Lung (tissue), 12 donors: ENCODE data around the gene FABP1. TPM values are rescaled to one million over a fixed set of nuclear protein-coding genes. Genes with fewer than 3 reads are reported as not detected.

ENCODE experiments used
- ATAC-seq: fragments of 200-7000 bp; cut with Tn5 transposase; one replicate; pipeline ENCODE4 v1.9.1; 2020; ENCODE audit warnings: moderate number of reproducible peaks; ENCODE audit not compliant: insufficient read depth, low FRiP score
- DNase-seq, 3 donors: peaks; one replicate each; pipeline ENCODE4 v3.0.0-alpha.2; 2013 to 2017
- H3K27ac ChIP-seq, 2 donors: one replicate each; pipeline ENCODE4 v1.5.1; 2013; ENCODE audit warnings: mild to moderate bottlenecking in 2 of 2, moderate library complexity in 2 of 2, control low read depth in 1 of 2, inconsistent platforms in 1 of 2, low read depth in 1 of 2, low read length in 1 of 2
- H3K27me3 ChIP-seq, 3 donors: one replicate each; pipeline ENCODE4 v1.5.1; 2013; ENCODE audit warnings: low read length in 2 of 3; ENCODE audit not compliant: control insufficient read depth in 3 of 3, insufficient read depth in 3 of 3
- H3K36me3 ChIP-seq, 4 donors: one replicate each; pipeline ENCODE4 v1.5.1; 2013; ENCODE audit warnings: low read length in 4 of 4, mild to moderate bottlenecking in 1 of 4, moderate library complexity in 1 of 4; ENCODE audit not compliant: control insufficient read depth in 4 of 4, insufficient read depth in 4 of 4
- H3K4me1 ChIP-seq, 5 donors: one replicate each; pipeline ENCODE4 v1.5.1; 2013; ENCODE audit warnings: low read length in 5 of 5, mild to moderate bottlenecking in 2 of 5, moderate library complexity in 1 of 5; ENCODE audit not compliant: control insufficient read depth in 5 of 5, insufficient read depth in 5 of 5
- H3K4me3 ChIP-seq: one replicate; pipeline ENCODE4 v1.5.1; 2013; ENCODE audit warnings: mild to moderate bottlenecking, control low read depth, moderate library complexity
- H3K9ac ChIP-seq, 2 donors: one replicate each; pipeline ENCODE4 v1.5.1; 2013; ENCODE audit warnings: low read length in 2 of 2, control low read depth in 1 of 2; ENCODE audit not compliant: insufficient read depth in 1 of 2
- H3K9me3 ChIP-seq, 4 donors: one replicate each; pipeline ENCODE4 v1.5.1; 2013; ENCODE audit warnings: low read length in 3 of 4, mild to moderate bottlenecking in 1 of 4, moderate library complexity in 1 of 4; ENCODE audit not compliant: control insufficient read depth in 4 of 4, insufficient read depth in 3 of 4
- CTCF ChIP-seq: IDR thresholded peaks from 2 replicates; pipeline ENCODE4 v1.5.1; 2012; ENCODE audit warnings: mild to moderate bottlenecking; ENCODE audit errors: control extremely low read depth, extremely low read depth
- WGBS, 2 donors: extraction: QIAGEN DNeasy Blood & Tissue Kit; methylation state at CpG; one replicate each; pipeline ENCODE4 v1.1.7; 2013; 5-methylcytosine and 5-hydroxymethylcytosine counted together
- polyA plus RNA-seq, 2 donors: library from polyadenylated mRNA; stranded (reverse); fragments of 200-250 nt; gene quantifications; one replicate each; pipeline ENCODE4 v1.2.1, GENCODE V29; 2013
- total RNA-seq, 2 donors: library from RNA; depleted of rRNA in 1 of 2; stranded (reverse); fragments of >200 nt in 1 of 2; gene quantifications; one replicate each; pipeline ENCODE4 v1.2.1, GENCODE V29; 2014 to 2021
- donor health status: control.
- donor health status: control.
- donor health status: Bipolar disorder and iron deficiency.
- donor health status: healthy.
- donor health status: DM: yes; HTN: yes; CAD: no.

The FABP1 gene
- total and polyA plus RNA-seq, 4 donors, result 0.14 to 1.7 (median 0.40) TPM; not detected in 1

- no peaks in the 10 kb centered on the region for H3K36me3 ChIP-seq
- no peak overlapping the region for H3K27ac ChIP-seq
- no peaks in the 10 kb centered on the region for H3K4me1 ChIP-seq
- H3K9me3 ChIP-seq, result peaks cover 0 to under 1% (median 0%) of the 10 kb centered on the region in 4 donors
- H3K4me3 ChIP-seq, result no peak overlapping the region
- 76 to 89% methylated on average over 9 of the region's 9 CpGs for WGBS, 2 donors
- no peak for DNase-seq
- H3K27me3 ChIP-seq, result peaks cover 0 to 2% (median 0%) of the 10 kb centered on the region in 3 donors
- no peak overlapping the region for H3K9ac ChIP-seq
- TF ChIP-seq CTCF, result no peak
- no peak for ATAC-seq
Observed at GRCh38 chr2:88131201-88131998, 3.5 kb upstream of the FABP1 start.

DNA sequence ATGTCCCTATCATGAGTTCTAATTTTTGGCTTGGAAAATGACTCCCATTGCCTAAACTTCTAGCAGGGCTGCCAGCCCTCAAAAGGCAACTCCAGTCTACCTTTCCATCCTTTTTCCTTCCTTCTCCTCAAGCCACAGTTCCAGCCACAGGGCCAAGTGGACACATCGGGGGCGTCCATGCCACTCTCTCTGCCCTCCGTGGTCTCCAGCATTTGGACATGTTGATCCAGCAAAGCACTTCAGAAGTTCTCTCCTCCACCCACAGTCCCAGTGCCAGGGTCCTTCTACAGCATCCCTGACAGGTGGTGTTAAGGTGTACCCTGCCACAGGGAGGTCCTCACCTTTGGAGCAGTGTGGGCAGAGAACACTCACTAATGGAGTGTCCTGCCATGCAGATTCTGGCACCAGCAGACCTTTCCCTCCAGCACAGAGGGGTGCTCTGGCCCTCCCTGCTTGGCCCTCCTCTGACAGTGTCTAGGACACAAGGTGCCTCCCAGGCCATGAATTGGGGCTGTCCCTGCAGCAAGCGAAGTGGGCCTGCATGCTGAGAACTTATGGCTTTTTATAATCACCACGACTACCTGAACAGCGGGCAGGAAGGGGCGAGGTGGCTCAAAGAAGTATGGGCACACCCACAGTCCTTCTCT lies 1.6 kb upstream of the FABP1 start:
- ATAC-seq, result no peak

GRCh38 chr2:88128654-88129312 lies 921 bp upstream of the FABP1 start:
- DNase-seq (no peak), ATAC-seq (no peak)
- Histone ChIP-seq H3K9me3 (peaks cover 0 to 5% (median 0%) of the 10 kb centered on the region in 4 donors), H3K27ac (no peak overlapping the region), H3K9ac (no peak overlapping the region), H3K4me3 (no peak overlapping the region), H3K27me3 (peaks cover 0 to 5% (median 0%) of the 10 kb centered on the region in 3 donors), H3K4me1 (no peaks in the 10 kb centered on the region), H3K36me3 (no peaks in the 10 kb centered on the region)
- TF ChIP-seq CTCF, result no peak
- WGBS, 2 donors, result 95% methylated on average over 7 of the region's 7 CpGs

More for the DNA sequence above, 1.6 kb upstream of the FABP1 start:
- H3K4me1 ChIP-seq, result no peaks in the 10 kb centered on the region
- no peak for TF ChIP-seq CTCF
- no peak overlapping the region for H3K9ac ChIP-seq
- peaks cover 0 to 5% (median 0%) of the 10 kb centered on the region in 3 donors for H3K27me3 ChIP-seq
- no peak overlapping the region for H3K4me3 ChIP-seq
- 89% methylated on average over 7 of the region's 7 CpGs for WGBS, 2 donors
- H3K36me3 ChIP-seq, result no peaks in the 10 kb centered on the region
- DNase-seq, result no peak
- H3K27ac ChIP-seq, result no peak overlapping the region
- peaks cover 0 to 5% (median 0%) of the 10 kb centered on the region in 4 donors for H3K9me3 ChIP-seq
